Trophoblast cell (in vitro differentiated cells and primary cell): Measurements from ENCODE around the gene CCL5.

Source experiments
- DNase-seq, 2 donors: peaks; one replicate each; pipeline ENCODE4 v3.0.0-alpha.2; 2016
- H2AFZ ChIP-seq: 2 replicates; pipeline ENCODE4 v1.6.1; 2013; ENCODE audit warnings: low read length, moderate library complexity, mild to moderate bottlenecking; ENCODE audit not compliant: insufficient read depth, poor library complexity
- H2AK5ac ChIP-seq: 2 replicates; pipeline ENCODE4 v1.6.1; 2013; ENCODE audit warnings: mild to moderate bottlenecking, low read length
- H2BK120ac ChIP-seq: 2 replicates; pipeline ENCODE4 v1.6.1; 2013; ENCODE audit warnings: low read length, mild to moderate bottlenecking, moderate library complexity; ENCODE audit not compliant: insufficient read depth, poor library complexity
- H2BK12ac ChIP-seq: 2 replicates; pipeline ENCODE4 v1.6.1; 2013; ENCODE audit warnings: mild to moderate bottlenecking, low read length, moderate library complexity
- H2BK5ac ChIP-seq: 2 replicates; pipeline ENCODE4 v1.6.1; 2013; ENCODE audit warnings: low read length, low read depth, moderate library complexity, mild to moderate bottlenecking; ENCODE audit not compliant: poor library complexity
- H3K14ac ChIP-seq: 2 replicates; pipeline ENCODE4 v1.6.1; 2013; ENCODE audit warnings: mild to moderate bottlenecking, low read length
- H3K18ac ChIP-seq: 2 replicates; pipeline ENCODE4 v1.6.1; 2013; ENCODE audit warnings: mild to moderate bottlenecking, low read length
- H3K23ac ChIP-seq: 2 replicates; pipeline ENCODE4 v1.6.1; 2013; ENCODE audit warnings: low read length
- H3K27ac ChIP-seq: 2 replicates; pipeline ENCODE4 v1.5.1; 2013; ENCODE audit warnings: low read depth, mild to moderate bottlenecking, inconsistent platforms, low read length, moderate library complexity
- H3K27me3 ChIP-seq: 2 replicates; pipeline ENCODE4 v1.6.1; 2013; ENCODE audit warnings: inconsistent platforms, mild to moderate bottlenecking, low read length, moderate library complexity; ENCODE audit not compliant: insufficient read depth
- H3K36me3 ChIP-seq, 2 experiments: 1 replicate in 1 of 2; 2 replicates in 1 of 2; pipeline ENCODE4 v1.6.1; 2013; ENCODE audit warnings: low read length in 2 of 2, mild to moderate bottlenecking in 2 of 2, moderate library complexity in 1 of 2; ENCODE audit not compliant: insufficient read depth in 2 of 2, control insufficient read depth in 1 of 2
- H3K4ac ChIP-seq: 2 replicates; pipeline ENCODE4 v1.6.1; 2013; ENCODE audit warnings: low read depth, mild to moderate bottlenecking, low read length, moderate library complexity
- H3K4me1 ChIP-seq, 2 experiments: 1 replicate in 1 of 2; 2 replicates in 1 of 2; pipeline ENCODE4 v1.6.1; 2013; ENCODE audit warnings: low read length in 2 of 2, mild to moderate bottlenecking in 2 of 2, moderate library complexity in 1 of 2; ENCODE audit not compliant: insufficient read depth in 2 of 2, control insufficient read depth in 1 of 2
- H3K4me2 ChIP-seq: 2 replicates; pipeline ENCODE4 v1.6.1; 2013; ENCODE audit warnings: inconsistent platforms, mild to moderate bottlenecking, low read length, moderate library complexity
- H3K4me3 ChIP-seq: 2 replicates; pipeline ENCODE4 v1.5.1; 2013; ENCODE audit warnings: mild to moderate bottlenecking, low read depth, low read length, inconsistent platforms
- H3K79me1 ChIP-seq: one replicate; pipeline ENCODE4 v1.6.1; 2013; ENCODE audit warnings: low read length
- H3K79me2 ChIP-seq: 2 replicates; pipeline ENCODE4 v1.6.1; 2013; ENCODE audit warnings: low read length, mild to moderate bottlenecking; ENCODE audit not compliant: control insufficient read depth, insufficient read depth, poor library complexity
- H3K9ac ChIP-seq: 2 replicates; pipeline ENCODE4 v1.6.1; 2013; ENCODE audit warnings: mild to moderate bottlenecking, low read length
- H3K9me3 ChIP-seq: 2 replicates; pipeline ENCODE4 v1.6.1; 2013; ENCODE audit warnings: low read depth, mild to moderate bottlenecking, control low read depth, inconsistent platforms, low read length; ENCODE audit not compliant: insufficient read depth
- H4K12ac ChIP-seq: 2 replicates; pipeline ENCODE4 v1.6.1; 2013; ENCODE audit warnings: low read depth, mild to moderate bottlenecking, low read length, moderate library complexity
- H4K8ac ChIP-seq: 2 replicates; pipeline ENCODE4 v1.6.1; 2013; ENCODE audit warnings: low read depth, mild to moderate bottlenecking, low read length, moderate library complexity
- H4K91ac ChIP-seq: one replicate; pipeline ENCODE4 v1.6.1; 2013; ENCODE audit warnings: low read depth, mild to moderate bottlenecking, low read length, moderate library complexity
- whole genome bisulfite sequencing: extraction: QIAGEN DNeasy Blood & Tissue Kit; methylation state at CpG from one replicate; pipeline ENCODE4 v1.1.7; 2013; ENCODE audit warnings: missing lambda C conversion rate; ENCODE audit not compliant: insufficient read length, insufficient coverage; ENCODE audit errors: extremely low coverage; 5-methylcytosine and 5-hydroxymethylcytosine counted together

Gene CCL5

GRCh38 chr17:35918665-35919064, 38.5 kb upstream of the CCL5 start:
- no peak overlapping the region for H3K14ac ChIP-seq

DNA sequence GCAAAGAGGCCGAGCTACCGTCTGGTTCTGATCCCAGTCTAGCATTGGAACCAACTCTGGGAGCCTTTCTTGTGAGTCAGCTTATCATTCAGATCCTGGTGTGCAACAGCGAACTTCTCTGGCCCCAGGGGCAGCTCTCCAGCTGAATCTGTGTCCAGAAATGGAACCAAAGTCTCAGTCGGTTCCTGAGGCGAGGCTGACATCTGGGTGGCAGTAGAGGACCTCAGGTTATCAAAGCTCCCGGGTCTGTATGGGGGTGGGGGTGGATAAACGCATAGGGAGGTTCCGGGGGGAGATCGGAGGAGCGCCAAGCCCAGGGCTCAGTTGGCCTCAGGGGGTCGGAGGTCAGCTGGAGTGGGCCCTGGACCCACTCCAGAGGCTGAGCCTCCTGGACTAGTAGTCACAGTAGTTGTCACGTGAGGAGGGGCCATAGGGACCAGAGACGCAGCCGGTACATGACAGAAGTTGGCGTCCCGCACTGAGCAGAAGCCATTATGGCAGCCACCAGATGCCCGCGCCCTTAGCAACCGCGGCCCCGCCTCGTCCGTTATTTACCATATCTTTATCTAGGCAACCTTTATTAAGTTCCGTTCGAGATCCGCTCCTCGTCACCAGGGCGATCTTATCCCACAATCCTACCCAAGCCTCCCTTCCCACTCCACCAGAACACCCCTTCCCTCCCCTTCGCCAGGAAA, 37.5 kb upstream of the CCL5 start:
- Histone ChIP-seq H2BK12ac (no peak overlapping the region), H3K4me3 (no peak overlapping the region), H4K12ac (no peak overlapping the region)

More at GRCh38 chr17:35918665-35919064, 38.5 kb upstream of the CCL5 start:
- no peak for DNase-seq
- Histone ChIP-seq H3K27me3 (no peaks in the 10 kb centered on the region), H2BK120ac (no peak overlapping the region), H2BK5ac (no peak overlapping the region), H3K18ac (no peak overlapping the region), H3K79me2 (no peaks in the 10 kb centered on the region), H3K23ac (no peak overlapping the region), H3K36me3 (peaks cover 0 to 1% of the 10 kb centered on the region in 2 experiments), H3K27ac (no peak overlapping the region), H4K91ac (no peak overlapping the region), H3K79me1 (no peaks in the 10 kb centered on the region), H3K4me1 (no peaks in the 10 kb centered on the region), H2AFZ (no peak overlapping the region), H3K9me3 (peaks cover 7% of the 10 kb centered on the region), H2BK12ac (no peak overlapping the region), H3K9ac (no peak overlapping the region), H3K4ac (no peak overlapping the region), H3K4me3 (no peak overlapping the region), H2AK5ac (no peak overlapping the region), H4K8ac (no peak overlapping the region), H4K12ac (no peak overlapping the region), H3K4me2 (no peak overlapping the region)
- no CpG with 5 or more reads among the region's 3 CpGs for WGBS

GRCh38 chr17:35915153-35915964, 35.2 kb upstream of the CCL5 start:
- peaks cover 7% of the 10 kb centered on the region for H3K9me3 ChIP-seq
- no peak overlapping the region for H4K8ac ChIP-seq
- no peak overlapping the region for H3K4me2 ChIP-seq
- no peak overlapping the region for H3K14ac ChIP-seq
- H3K79me2 ChIP-seq: no peaks in the 10 kb centered on the region
- H2BK5ac ChIP-seq: no peak overlapping the region
- H3K23ac ChIP-seq: no peak overlapping the region
- H3K4me1 ChIP-seq: no peaks in the 10 kb centered on the region
- H2BK120ac ChIP-seq: no peak overlapping the region
- H3K79me1 ChIP-seq: no peaks in the 10 kb centered on the region
- WGBS: no CpG with 5 or more reads among the region's 3 CpGs
- H3K9ac ChIP-seq: no peak overlapping the region
- H4K91ac ChIP-seq: no peak overlapping the region
- H3K18ac ChIP-seq: no peak overlapping the region
- DNase-seq: no peak
- no peak overlapping the region for H2BK12ac ChIP-seq
- no peak overlapping the region for H2AK5ac ChIP-seq
- peaks cover 0 to 1% of the 10 kb centered on the region in 2 experiments for H3K36me3 ChIP-seq
- no peak overlapping the region for H2AFZ ChIP-seq
- no peak overlapping the region for H3K4ac ChIP-seq
- H3K27ac ChIP-seq: no peak overlapping the region
- no peaks in the 10 kb centered on the region for H3K27me3 ChIP-seq
- H3K4me3 ChIP-seq: no peak overlapping the region
- H4K12ac ChIP-seq: no peak overlapping the region

More for the DNA sequence above, 37.5 kb upstream of the CCL5 start:
- no peak overlapping the region for H3K9ac ChIP-seq
- peaks cover 0 to 1% of the 10 kb centered on the region in 2 experiments for H3K36me3 ChIP-seq
- no peak overlapping the region for H3K4me2 ChIP-seq
- H3K27ac ChIP-seq: no peak overlapping the region
- no peaks in the 10 kb centered on the region for H3K27me3 ChIP-seq
- H3K9me3 ChIP-seq: peaks cover 7% of the 10 kb centered on the region
- H4K8ac ChIP-seq: no peak overlapping the region
- H4K91ac ChIP-seq: no peak overlapping the region
- H2AFZ ChIP-seq: no peak overlapping the region
- no peaks in the 10 kb centered on the region for H3K79me1 ChIP-seq
- no peak for DNase-seq
- no peak overlapping the region for H3K14ac ChIP-seq
- no peak overlapping the region for H3K4ac ChIP-seq
- no peak overlapping the region for H2BK120ac ChIP-seq
- H2AK5ac ChIP-seq: no peak overlapping the region
- WGBS: no CpG with 5 or more reads among the region's 29 CpGs
- no peaks in the 10 kb centered on the region for H3K4me1 ChIP-seq
- H3K18ac ChIP-seq: no peak overlapping the region
- no peak overlapping the region for H2BK5ac ChIP-seq
- no peaks in the 10 kb centered on the region for H3K79me2 ChIP-seq
- H3K23ac ChIP-seq: no peak overlapping the region

- peaks cover 0 to 1% of the 10 kb centered on the region in 2 experiments for H3K36me3 ChIP-seq
- H3K14ac ChIP-seq: no peak overlapping the region
- no CpG with 5 or more reads among the region's 1 CpG for WGBS
- H3K4me3 ChIP-seq: no peak overlapping the region
- no peak overlapping the region for H3K23ac ChIP-seq
- H3K27me3 ChIP-seq: no peaks in the 10 kb centered on the region
- no peak overlapping the region for H4K12ac ChIP-seq
- H2BK12ac ChIP-seq: no peak overlapping the region
- no peak overlapping the region for H3K4me2 ChIP-seq
- no peak overlapping the region for H2BK5ac ChIP-seq
- H4K8ac ChIP-seq: no peak overlapping the region
- no peak overlapping the region for H2BK120ac ChIP-seq
- H3K9me3 ChIP-seq: peaks cover 7% of the 10 kb centered on the region
- H3K79me1 ChIP-seq: no peaks in the 10 kb centered on the region
- H2AFZ ChIP-seq: no peak overlapping the region
- no peaks in the 10 kb centered on the region for H3K4me1 ChIP-seq
- no peak overlapping the region for H4K91ac ChIP-seq
- H3K79me2 ChIP-seq: no peaks in the 10 kb centered on the region
- DNase-seq: no peak
- H3K4ac ChIP-seq: no peak overlapping the region
- H2AK5ac ChIP-seq: no peak overlapping the region
- H3K9ac ChIP-seq: no peak overlapping the region
- H3K18ac ChIP-seq: no peak overlapping the region
- H3K27ac ChIP-seq: no peak overlapping the region
Measured at GRCh38 chr17:35914354-35914753, 34.2 kb upstream of the CCL5 start.
